GOT3 (cell line): Measurements from ENCODE around the gene DLGAP4.

Experiments used
- DNase-seq: peaks from one replicate; lab custom pipeline; 2025; ENCODE audit warnings: mixed read lengths; lab: John Stamatoyannopoulos, UW

Gene DLGAP4

DNA sequence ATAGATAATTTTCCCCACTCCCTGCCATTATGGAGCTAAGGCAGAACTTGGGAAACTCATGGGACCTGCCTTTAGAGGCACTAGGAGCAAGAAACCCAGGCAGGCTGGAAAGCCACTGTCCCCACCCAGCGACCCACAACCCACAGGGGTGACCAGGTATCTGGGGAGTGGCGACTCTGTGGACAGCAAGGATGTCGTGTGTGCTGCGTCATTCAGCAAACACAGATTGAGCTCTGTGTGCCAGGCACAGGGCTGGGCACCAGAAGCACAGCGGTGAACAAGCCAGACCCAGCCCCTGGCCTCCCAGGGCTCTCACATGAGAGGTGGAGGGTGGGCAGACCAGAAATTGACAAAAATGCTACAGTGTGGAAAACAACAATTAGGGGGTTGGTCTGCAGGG is 27.7 kb downstream of the DLGAP4 start:
- DNase-seq = no peak

GRCh38 chr20:36334281-36335205 is 28.4 kb downstream of the DLGAP4 start:
- no peak for DNase-seq

DNA sequence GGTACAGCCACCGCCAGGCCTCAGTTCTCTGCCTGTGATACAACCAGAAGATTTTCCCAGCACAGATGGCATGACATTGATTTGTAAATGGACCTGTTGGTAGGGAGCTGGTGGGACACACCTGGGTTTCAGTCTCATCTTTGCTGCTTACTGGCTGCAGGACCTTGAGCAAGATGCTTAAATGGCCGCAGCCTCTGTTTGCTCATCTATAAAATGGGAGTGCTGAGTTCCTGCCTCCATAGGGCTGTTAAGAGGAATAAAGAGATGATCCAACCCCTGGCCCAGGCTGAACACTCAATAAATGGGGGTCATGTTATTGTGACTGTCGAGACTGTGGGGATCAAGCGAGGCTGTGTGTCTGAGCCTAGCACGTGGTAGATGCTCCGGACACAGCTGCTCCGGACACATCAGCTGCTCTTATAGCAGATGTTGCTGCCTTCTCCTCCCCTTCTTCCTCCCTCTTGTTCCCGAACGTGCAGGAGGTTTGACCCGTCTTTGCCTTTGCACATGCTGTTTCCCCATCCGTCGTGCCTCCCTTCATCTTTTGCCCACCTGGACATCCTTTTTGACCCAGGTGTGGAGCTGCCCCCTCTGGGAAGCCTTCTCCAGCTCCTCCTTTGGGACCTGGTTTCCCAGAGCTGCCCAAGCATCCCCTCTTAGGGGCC is 29.2 kb downstream of the DLGAP4 start:
- no peak for DNase-seq

- DNase-seq = no peak
Measured at GRCh38 chr20:36336204-36336603, 30.1 kb downstream of the DLGAP4 start.

GRCh38 chr20:36336954-36337704 is 31.0 kb downstream of the DLGAP4 start:
- DNase-seq = no peak

DNA sequence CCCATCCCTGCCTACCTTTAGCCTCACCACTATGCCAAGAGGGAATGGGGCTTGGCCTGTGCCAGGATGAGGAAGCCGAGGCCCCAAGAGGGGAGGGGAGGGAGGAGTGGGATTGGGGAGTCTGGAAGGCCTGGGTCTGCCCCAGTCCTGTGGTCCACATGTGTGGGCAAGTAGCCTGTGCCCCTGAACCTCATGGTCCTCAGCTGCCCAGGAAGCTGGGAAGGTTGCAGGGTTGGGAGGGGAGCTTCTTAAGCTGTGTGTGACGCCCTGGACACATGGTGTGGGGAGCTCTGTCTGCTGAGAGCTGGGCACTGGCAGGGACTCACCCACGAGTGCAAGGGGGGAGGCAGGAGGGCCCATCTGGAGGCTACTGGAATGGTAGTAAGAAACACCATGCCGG is 31.7 kb downstream of the DLGAP4 start:
- no peak for DNase-seq

DNA sequence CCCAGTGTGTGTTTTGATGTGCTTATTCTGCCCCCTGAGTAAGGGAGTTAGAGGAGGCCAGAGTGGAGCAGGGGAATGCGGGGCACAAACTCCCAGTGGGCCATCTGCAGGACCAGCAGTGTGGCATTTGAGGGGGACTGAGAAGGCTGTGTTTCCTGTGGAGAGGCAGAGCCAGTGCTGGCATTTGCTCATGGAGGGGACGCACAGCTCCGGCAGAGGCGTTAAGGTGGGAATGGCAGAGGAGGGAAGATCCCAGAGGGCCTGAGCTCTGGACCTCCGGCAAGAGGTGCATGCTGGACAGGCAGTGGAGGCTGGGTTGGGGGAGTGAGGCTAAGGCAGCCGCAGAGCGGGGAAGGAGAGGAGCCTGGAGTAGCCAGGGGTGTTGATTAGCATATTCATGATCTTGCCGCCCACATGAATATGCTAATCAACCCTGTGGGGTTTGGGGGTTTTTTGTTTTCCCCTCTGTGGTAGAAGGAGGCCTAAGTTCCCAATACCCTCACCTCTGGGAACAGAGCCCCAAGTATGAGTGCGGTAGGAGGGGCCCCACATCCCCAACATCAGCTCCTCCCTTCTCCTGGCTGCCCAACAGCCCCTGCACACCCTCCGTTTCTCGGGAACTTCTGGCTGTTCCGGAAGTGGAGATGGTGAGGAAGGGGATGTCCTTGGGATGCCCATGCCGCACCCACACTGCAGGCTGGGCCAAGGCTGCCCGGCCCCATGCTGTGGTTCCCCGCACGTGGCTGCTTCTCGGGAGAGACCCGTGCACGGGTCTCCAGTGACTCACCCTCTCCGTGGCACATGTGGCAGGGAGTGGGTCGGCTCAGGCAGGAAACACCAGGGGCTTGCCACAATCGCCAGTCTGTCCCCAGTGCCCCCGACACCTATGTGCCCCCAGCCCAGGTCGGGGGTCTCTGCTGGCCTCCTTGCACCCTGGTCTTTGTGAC is 33.8 kb downstream of the DLGAP4 start:
- no peak for DNase-seq

- DNase-seq = no peak
Measured at GRCh38 chr20:36340593-36340990, 34.5 kb downstream of the DLGAP4 start.

GRCh38 chr20:36341331-36342020 is 35.3 kb downstream of the DLGAP4 start:
- no peak for DNase-seq

GRCh38 chr20:36342331-36343120 is 36.4 kb downstream of the DLGAP4 start:
- no peak for DNase-seq

GRCh38 chr20:36343641-36344040 is 37.5 kb downstream of the DLGAP4 start:
- DNase-seq = no peak

DNA sequence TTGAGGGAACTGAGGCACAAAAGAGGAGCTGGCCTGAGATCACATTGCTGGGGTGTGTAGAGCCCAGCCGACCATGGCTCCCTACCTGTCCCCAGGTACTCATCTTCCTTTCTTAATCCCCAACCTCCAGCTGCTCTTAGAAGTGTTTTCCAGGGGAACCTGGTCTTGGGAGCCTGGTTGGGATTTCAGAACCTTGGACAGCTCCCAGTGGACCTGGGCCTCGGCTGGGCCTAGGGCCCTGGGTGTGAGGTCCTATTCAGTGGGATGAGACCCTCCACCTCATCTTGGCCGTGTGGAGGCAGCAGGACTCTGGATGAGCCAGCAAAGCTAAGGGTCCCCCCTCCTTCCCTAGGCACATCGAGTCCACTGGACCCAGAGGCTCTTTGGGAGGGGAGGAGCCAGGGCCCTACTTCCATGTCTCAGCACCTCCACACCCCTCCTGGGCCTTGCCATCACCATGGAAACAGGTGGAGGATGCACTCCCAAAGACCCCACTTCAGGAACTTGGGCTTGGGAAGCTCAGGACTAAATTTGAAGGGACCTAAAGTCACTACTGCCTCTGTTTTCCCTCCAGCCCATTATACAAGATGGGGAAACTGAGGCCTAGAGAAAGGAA is 38.5 kb downstream of the DLGAP4 start:
- no peak for DNase-seq

DNA sequence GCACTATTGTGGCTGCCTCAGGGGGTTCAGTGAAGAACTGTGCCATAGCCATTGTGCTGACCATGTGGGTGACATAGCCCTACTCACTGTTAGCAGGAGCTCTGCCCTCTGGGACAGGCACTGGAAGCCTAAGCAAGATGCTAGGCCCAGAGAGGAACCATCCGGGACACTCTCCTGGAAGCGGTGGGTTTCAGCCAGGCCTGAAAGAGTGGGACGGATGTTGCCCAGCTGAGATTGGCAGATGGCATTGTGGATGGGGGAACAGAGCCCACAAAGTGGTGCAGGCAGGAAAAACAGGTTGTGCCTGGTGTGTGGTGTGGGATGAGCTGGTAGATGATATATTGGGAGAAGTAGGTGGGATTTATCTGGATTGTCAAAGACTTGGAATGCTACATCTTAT is 40.1 kb downstream of the DLGAP4 start:
- DNase-seq = no peak

DNA sequence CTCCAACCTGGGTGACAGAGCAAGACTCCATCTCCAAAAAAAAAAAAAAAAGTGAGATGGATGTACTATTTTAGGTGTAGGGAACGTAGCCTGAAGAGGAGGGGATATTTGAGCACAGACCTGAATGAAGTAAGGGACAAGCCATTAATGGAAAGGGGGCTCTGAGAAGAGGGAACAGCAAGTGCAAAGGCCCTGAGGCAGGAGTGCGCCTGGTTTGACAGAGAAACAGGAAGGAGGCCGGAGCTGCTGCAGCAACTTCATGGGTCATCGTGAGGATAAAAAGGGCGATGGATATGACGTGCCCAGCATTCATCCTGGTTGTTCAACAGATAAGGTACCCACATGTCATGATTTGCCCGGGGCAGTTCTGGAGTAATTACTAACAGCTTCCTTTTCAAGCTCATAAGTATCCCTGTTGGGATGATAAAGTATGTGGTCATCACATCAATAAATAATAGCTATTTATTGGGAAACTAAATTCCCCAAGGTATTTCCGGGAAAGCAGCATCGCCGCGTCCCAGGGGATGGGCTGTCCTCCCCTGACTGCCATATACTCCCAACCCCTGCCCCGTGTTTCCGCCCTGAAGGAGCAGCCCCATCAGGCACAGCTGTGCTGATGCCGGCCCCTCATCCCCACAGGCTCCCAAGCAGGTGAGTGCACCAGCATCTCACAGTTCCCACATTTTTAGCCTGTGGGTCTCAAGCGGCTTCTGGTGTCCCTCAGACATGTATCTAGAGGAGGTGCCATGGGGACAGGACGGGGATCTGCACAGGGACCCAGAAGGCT is 43.4 kb downstream of the DLGAP4 start:
- no peak for DNase-seq

- DNase-seq = no peak
Measured at GRCh38 chr20:36350439-36350838, 44.3 kb downstream of the DLGAP4 start.

GRCh38 chr20:36351937-36352336 is 45.8 kb downstream of the DLGAP4 start:
- DNase-seq = no peak

DNA sequence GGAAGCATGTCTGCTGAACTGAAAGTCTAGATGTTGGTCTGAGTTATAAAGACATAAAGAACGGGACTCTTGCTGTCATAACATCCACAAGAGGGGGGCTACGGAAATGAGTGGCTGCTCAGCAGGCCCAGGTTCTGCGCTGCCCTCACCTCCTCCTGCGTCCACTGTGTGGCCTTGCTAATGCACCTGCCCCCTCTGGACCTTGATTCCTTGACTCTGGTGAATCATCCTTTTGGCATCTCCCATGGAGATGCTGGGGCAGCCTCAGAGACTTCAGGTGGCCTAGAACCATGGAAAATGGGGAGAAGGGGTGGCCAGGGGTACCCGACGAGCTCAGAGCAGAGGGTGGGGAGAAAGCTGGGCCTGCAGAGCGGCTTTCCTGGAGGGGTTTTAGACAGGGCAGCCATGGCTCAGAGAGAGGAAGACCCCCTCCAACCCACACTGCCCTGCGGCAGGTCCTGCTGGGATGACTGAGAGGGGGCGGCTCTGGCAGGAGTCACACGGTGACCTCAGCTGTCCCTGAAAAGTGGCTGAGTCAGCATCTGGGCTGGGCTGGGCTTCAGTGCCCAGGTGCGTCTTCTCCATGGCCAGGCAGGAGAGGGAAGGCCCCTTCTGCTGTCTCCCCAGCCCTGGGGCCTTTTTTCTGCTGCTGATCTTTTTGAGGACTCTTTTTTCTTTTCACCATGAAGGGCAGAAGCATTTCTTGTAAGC is 46.9 kb downstream of the DLGAP4 start:
- DNase-seq = no peak

- no peak for DNase-seq
Measured at GRCh38 chr20:36353740-36354139, 47.6 kb downstream of the DLGAP4 start.
